Measurements from ENCODE around the gene STK35. TPM values are rescaled to one million over a fixed set of nuclear protein-coding genes. Genes with fewer than 3 reads are reported as not detected.

STK35 gene
- total and polyA plus RNA-seq, 7 donors = 4.8 to 16.8 (median 13.6) TPM

DNA sequence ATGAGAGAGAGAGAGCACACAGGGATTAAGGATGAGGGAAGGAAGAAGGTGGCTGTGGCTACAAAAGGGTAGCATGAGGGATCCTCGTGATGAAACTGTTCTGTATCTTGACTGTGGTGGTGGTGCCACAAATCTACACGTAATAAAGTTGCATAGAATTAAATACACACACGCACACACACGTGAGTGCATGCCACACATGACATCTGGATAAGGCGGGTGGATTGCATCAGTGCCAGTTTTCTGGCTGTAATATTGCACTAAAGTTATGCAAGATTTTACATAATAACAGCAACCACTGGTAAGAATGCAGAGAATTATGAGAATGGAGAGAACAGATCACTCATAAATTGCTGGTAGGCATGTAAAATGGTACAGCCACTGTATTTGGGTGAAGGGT lies 16.9 kb upstream of the STK35 start:
- intact Hi-C loops (cut with DNase I) = loop anchor here (5.0 kb wide), 1 partner anchor 88 kb away; no protein-coding TSS in a partner anchor
- no peaks in the 10 kb centered on the region for H3K36me3 ChIP-seq
- H3K4me3 ChIP-seq = no peak overlapping the region
- peaks cover 0 to 23% (median 0%) of the 10 kb centered on the region in 3 donors for H3K27me3 ChIP-seq
- WGBS, 2 donors = 52 to 81% methylated on average over 5 of the region's 5 CpGs
- TF ChIP-seq, protein P1, sequence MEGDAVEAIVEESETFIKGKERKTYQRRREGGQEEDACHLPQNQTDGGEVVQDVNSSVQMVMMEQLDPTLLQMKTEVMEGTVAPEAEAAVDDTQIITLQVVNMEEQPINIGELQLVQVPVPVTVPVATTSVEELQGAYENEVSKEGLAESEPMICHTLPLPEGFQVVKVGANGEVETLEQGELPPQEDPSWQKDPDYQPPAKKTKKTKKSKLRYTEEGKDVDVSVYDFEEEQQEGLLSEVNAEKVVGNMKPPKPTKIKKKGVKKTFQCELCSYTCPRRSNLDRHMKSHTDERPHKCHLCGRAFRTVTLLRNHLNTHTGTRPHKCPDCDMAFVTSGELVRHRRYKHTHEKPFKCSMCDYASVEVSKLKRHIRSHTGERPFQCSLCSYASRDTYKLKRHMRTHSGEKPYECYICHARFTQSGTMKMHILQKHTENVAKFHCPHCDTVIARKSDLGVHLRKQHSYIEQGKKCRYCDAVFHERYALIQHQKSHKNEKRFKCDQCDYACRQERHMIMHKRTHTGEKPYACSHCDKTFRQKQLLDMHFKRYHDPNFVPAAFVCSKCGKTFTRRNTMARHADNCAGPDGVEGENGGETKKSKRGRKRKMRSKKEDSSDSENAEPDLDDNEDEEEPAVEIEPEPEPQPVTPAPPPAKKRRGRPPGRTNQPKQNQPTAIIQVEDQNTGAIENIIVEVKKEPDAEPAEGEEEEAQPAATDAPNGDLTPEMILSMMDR (IDR thresholded peaks at IDR 0.05) = no peak
- no peak for TF ChIP-seq EP300 (IDR thresholded peaks at IDR 0.05)
- TF ChIP-seq POLR2AphosphoS5 (IDR thresholded peaks at IDR 0.05) = no peak
- TF ChIP-seq POLR2A (IDR thresholded peaks at IDR 0.05) = no peak
- H3K4me1 ChIP-seq = no peaks in the 10 kb centered on the region
- H3K9me3 ChIP-seq = no peaks in the 10 kb centered on the region
- DNase-seq = no peak
- no peak overlapping the region for H3K27ac ChIP-seq

- TF ChIP-seq, protein P1 (IDR thresholded peaks at IDR 0.05) = peak in 3 of 4 experiments; percentile 2 to 14 (median 12)
- no peak for TF ChIP-seq POLR2AphosphoS5 (IDR thresholded peaks at IDR 0.05)
- Histone ChIP-seq H3K27ac (no peak overlapping the region), H3K9me3 (no peaks in the 10 kb centered on the region), H3K36me3 (no peaks in the 10 kb centered on the region), H3K4me3 (no peak overlapping the region), H3K4me1 (no peaks in the 10 kb centered on the region), H3K27me3 (peaks cover 0 to 19% (median 0%) of the 10 kb centered on the region in 3 donors)
- WGBS, 2 donors = 45 to 62% methylated on average over 11 of the region's 11 CpGs
- DNase-seq = no peak
- intact Hi-C loops (cut with DNase I) = loop anchor here (5.0 kb wide), 1 partner anchor 86 kb away; no protein-coding TSS in a partner anchor
Observed at GRCh38 chr20:2086177-2086979, 15.2 kb upstream of the STK35 start.

DNA sequence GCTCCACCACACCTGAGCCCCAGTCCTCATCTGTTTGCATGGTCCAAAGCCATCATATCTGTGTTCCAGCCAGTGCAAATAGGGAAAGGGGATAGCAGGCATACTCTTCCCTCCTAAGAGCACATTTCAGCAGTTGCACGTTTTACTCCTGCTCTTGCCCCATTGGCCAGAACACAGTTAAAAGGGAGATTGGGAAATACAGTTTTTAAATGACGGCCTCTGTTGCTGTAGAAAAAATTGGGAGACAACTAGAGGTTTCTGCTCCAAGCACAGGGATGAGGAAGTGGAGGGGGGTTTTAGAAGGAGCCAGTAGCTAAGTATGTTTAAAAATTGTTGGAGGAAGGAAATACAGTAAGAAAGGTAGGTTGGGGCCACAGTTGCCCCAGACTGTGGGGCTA lies 14.6 kb upstream of the STK35 start:
- intact Hi-C loops (cut with DNase I) = loop anchor here (5.0 kb wide), 1 partner anchor 85 kb away; no protein-coding TSS in a partner anchor
- 65 to 76% methylated on average over 2 of the region's 2 CpGs for WGBS, 2 donors
- H3K27me3 ChIP-seq = peaks cover 0 to 23% (median 0%) of the 10 kb centered on the region in 3 donors

GRCh38 chr20:2088891-2089290 lies 12.7 kb upstream of the STK35 start:
- Histone ChIP-seq H3K4me3 (no peak overlapping the region), H3K4me1 (no peaks in the 10 kb centered on the region), H3K27me3 (peaks cover 3 to 35% (median 7%) of the 10 kb centered on the region in 3 donors), H3K27ac (no peak overlapping the region), H3K36me3 (no peaks in the 10 kb centered on the region), H3K9me3 (no peaks in the 10 kb centered on the region)
- DNase-seq = no peak
- TF ChIP-seq POLR2AphosphoS5 (IDR thresholded peaks at IDR 0.05) (no peak), POLR2A (IDR thresholded peaks at IDR 0.05) (no peak), EP300 (IDR thresholded peaks at IDR 0.05) (no peak)
- TF ChIP-seq, protein P1 (IDR thresholded peaks at IDR 0.05) = no peak
- WGBS, 2 donors = 39 to 54% methylated on average over 2 of the region's 2 CpGs
- intact Hi-C loops (cut with DNase I) = loop anchor here (5.0 kb wide), 1 partner anchor 83 kb away; no protein-coding TSS in a partner anchor

More for the DNA sequence above, 14.6 kb upstream of the STK35 start:
- H3K27ac ChIP-seq = no peak overlapping the region
- no peak for DNase-seq
- no peak overlapping the region for H3K4me3 ChIP-seq
- H3K9me3 ChIP-seq = no peaks in the 10 kb centered on the region
- H3K4me1 ChIP-seq = no peaks in the 10 kb centered on the region
- no peaks in the 10 kb centered on the region for H3K36me3 ChIP-seq
- TF ChIP-seq, protein P1 (IDR thresholded peaks at IDR 0.05) = no peak
- TF ChIP-seq POLR2A (IDR thresholded peaks at IDR 0.05) (no peak), POLR2AphosphoS5 (IDR thresholded peaks at IDR 0.05) (no peak)
